Measurements from ENCODE around the gene CTDP1.
A peak's percentile ranks its signal among the peaks of the same experiment; 100 is the strongest.

Gene CTDP1

GRCh38 chr18:79787527-79787864, 107.9 kb downstream of the CTDP1 start:
- DNase-seq = no peak

- DNase-seq = no peak
Observed at GRCh38 chr18:79787865-79788733, 108.5 kb downstream of the CTDP1 start.

DNA sequence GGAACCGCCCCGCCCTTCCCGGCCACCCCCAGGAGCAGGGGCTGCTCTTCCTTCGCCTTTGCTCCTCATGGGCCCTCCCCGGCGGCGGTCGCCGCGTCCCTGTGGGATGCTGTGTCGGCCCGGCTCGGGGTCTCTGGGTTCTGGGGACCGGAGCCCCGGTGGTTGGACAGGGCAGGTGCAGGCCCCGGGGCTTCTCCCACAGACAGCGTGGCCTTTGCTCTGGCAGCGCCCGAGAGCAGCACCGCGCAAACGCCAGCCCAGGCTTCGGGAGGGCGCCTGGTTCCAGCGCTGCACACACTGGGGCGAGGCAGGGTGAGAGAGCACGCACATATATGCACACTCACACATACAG, 109.1 kb downstream of the CTDP1 start:
- no peak for DNase-seq

DNA sequence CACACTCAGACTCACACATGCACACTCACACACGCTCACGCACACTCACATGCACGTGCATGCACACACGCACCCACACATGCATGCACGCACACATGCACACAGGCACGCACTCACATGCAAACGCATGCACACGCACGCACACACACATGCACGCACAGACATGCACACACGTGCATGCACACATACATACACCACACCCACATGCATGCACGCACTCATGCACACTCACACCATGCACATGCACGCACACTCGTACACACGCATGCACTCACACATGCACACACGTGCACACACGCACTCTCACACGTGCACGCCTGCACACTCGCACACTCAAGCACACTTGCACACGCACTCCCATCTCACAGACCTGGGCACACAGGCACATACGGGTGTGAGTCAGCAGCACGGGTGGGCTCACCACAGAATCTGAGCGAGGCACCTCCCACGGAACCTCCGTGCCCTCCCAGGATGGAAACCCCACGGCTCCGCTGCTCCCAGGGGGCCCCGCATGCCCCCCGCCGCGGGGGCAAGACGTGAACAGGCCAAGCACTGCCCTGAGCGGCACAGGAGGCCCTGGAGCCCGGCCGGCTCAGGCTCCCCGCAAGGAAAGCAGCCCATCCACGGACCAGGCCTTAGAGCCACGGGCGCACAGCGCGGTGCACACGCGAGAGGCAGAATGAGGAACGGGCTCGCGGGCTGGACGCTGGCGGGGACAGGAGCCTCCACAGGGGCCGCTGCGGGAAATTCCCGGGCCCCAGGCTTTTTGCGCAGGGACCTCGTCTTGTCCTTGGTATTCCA, 109.7 kb downstream of the CTDP1 start:
- DNase-seq = no peak

- DNase-seq = no peak
Observed at GRCh38 chr18:79789901-79790890, 110.6 kb downstream of the CTDP1 start.

DNA sequence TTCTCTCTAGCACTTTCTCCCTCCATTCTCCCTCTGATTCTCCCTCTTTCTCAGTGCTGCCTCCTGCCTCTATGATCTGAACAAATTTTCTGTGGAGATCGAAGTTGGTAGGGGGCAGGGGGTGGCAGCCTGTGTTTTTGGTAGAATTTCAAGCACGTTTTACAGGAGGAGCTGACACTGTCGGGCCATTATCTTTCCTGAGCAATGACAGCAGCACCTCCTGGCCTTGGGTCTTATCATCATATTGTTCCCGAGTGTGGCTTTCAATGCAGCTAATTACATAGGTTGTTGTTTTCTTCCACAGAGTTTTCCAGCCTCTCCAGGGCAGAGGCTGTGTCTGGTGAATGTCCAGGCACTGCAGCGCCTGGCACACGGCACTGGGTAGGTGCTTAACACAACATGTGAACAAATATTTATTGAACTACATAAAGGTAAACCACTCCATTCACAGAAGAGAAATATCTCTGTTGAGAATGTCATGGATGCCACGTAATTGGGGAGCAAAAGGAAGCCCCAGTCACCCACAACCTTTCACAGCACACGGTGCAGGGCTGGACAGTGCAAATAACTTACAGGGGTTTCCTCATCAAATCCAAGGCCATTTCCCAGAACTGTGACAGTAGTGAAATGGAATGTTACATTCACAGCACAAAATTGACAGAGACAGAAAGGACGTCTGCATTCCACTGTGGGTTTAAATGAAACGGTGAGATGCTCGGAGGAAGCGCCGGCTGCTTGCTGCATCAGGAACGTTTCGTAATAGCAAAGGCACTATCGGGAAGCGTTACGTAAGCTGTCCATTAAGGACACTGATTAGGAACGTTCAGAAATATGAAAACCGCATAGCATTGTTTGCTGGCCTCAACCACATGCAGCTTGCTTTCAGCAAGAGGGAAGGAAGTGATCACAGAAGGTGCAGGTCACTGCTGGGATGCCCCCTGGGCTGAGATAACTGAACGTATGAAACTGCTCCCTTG, 111.7 kb downstream of the CTDP1 start:
- DNase-seq = no peak

- no peak for DNase-seq
Observed at GRCh38 chr18:79792096-79792987, 112.7 kb downstream of the CTDP1 start.

- DNase-seq = no peak
Observed at GRCh38 chr18:79792988-79793355, 113.4 kb downstream of the CTDP1 start.

DNA sequence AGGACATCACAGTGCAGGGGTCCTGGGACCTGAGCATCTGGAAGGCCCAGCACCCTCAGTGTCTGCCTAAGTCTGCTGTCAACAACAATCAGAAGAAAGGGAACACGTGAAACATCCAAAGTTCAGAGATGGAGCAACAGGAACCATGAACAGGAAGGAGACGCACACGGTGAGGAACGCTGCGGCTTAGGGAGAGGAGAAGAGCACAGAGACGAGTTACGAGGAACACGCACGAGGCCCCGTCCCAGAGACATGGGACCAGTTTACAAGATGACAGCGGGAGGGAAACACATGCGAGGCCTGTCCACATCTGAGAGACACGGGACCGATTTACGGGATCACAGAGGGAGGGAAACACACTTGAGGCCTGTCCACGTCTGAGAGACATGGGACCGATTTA, 115.2 kb downstream of the CTDP1 start:
- no peak for DNase-seq

GRCh38 chr18:79795446-79795845, 115.8 kb downstream of the CTDP1 start:
- no peak for DNase-seq

GRCh38 chr18:79796016-79796415, 116.4 kb downstream of the CTDP1 start:
- DNase-seq = no peak

GRCh38 chr18:79796531-79797405, 117.2 kb downstream of the CTDP1 start:
- DNase-seq = no peak

DNA sequence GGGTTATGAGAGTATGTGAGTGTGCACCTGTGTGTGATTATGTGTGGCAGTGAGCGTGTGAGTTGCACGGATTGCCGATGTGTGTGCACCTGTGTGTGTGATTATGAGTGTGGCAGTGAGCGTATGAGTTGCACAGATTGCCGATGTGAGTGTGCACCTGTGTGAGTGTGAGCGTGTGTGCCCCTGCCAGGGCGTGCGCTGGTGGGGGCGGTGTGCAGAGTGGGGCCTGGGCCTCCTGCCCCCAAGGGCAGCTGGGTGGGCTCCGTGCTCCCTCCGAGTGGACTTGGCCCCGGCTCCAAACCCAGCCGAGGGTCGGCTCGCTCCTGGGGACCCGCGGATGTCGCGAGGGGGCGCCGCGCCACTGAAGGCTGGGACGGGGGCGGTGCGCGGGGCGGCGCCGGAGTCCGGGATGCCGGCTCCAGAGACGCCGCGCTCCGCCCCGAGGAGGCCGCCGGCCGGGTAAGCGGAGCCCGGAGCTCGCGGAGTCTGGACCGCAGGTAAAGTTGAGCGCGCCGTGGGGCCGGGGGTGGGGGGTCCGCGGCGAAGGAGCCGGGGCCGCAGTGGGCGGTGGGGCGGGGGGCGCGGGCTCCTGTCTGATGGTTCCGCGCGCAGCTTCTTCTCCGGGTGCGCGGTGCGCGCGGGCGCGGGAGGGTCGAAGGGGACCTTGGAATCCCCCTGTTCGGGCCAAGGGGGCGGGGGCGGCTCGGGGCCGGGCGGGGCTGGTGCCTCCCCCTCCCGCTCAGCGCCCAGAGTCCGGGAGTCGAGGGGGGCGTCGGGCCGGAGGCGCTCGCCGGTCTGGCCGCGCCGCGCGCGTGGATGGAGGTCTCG, 118.1 kb downstream of the CTDP1 start, which contains the start of gene KCNG2:
Gene KCNG2, plus strand, starts transcription at position 421 of the 828 bp plus-strand sequence. CDS start 65,730 bp downstream, outside the sequence.
- peak; percentile 48 to 56 for DNase-seq

DNA sequence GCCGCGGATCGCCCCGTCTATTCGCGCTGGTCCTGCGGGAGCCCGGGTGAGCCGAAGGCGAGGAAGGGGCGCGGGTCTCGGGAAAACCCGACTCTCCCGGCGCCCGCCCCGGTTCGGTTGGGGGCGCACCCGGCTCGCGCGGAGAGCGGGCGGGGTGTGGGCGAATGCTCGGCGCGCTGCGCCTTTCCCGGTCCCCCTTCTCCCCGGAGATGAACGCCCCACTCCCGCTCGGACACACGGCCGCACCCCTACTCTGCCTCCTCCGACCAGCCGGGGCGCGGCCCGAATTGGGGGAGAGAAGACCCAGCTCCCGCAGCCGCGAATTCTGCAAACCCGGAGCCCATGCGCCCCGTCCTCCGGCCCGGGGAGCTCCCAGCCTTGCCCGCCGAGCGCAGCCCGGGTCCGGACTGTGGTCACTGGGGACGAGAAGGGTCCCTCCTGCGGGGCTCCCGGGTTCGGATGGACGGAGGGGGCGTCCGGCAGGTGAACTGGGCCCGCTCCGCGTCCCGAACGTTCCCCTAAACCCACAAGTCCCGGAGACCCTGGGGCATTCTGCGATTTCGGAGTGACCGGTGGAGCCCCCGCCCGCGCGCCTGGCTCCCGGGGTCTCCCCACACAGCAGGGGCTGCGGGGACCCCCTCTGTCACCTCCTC, 118.9 kb downstream of the CTDP1 start:
- no peak for DNase-seq

DNA sequence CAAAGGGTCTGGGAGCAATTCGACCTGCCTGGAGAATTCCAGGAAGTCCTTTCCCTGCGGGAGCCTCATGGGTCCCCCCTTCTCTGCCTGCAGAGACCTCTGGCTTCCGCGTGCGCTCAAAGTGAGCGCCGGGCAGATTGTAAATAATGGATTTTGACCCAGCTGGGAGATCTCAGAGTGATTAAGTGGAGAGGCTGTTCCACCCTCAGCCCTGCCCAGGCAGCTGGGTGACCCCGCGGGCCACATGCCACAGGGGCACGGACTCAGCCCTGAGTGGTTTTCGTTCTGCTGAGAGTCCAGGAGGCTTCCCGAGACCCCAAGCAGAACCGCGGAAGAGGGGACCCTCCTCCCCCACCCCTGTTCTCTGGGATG, 119.4 kb downstream of the CTDP1 start:
- DNase-seq = no peak

GRCh38 chr18:79799619-79800370, 120.2 kb downstream of the CTDP1 start:
- DNase-seq = no peak
